Lung (tissue), 12 donors: ENCODE measurements around the gene SEC16B. TPM values are rescaled to one million over a fixed set of nuclear protein-coding genes. Genes with fewer than 3 reads are reported as not detected.

Experiments used
- ATAC-seq: fragments of 200-7000 bp; cut with Tn5 transposase; one replicate; pipeline ENCODE4 v1.9.1; 2020; ENCODE audit warnings: moderate number of reproducible peaks; ENCODE audit not compliant: insufficient read depth, low FRiP score
- DNase-seq, 3 donors: peaks; one replicate each; pipeline ENCODE4 v3.0.0-alpha.2; 2013 to 2017
- H3K27ac ChIP-seq, 2 donors: one replicate each; pipeline ENCODE4 v1.5.1; 2013; ENCODE audit warnings: mild to moderate bottlenecking in 2 of 2, moderate library complexity in 2 of 2, control low read depth in 1 of 2, inconsistent platforms in 1 of 2, low read depth in 1 of 2, low read length in 1 of 2
- H3K27me3 ChIP-seq, 3 donors: one replicate each; pipeline ENCODE4 v1.5.1; 2013; ENCODE audit warnings: low read length in 2 of 3; ENCODE audit not compliant: control insufficient read depth in 3 of 3, insufficient read depth in 3 of 3
- H3K36me3 ChIP-seq, 4 donors: one replicate each; pipeline ENCODE4 v1.5.1; 2013; ENCODE audit warnings: low read length in 4 of 4, mild to moderate bottlenecking in 1 of 4, moderate library complexity in 1 of 4; ENCODE audit not compliant: control insufficient read depth in 4 of 4, insufficient read depth in 4 of 4
- H3K4me1 ChIP-seq, 5 donors: one replicate each; pipeline ENCODE4 v1.5.1; 2013; ENCODE audit warnings: low read length in 5 of 5, mild to moderate bottlenecking in 2 of 5, moderate library complexity in 1 of 5; ENCODE audit not compliant: control insufficient read depth in 5 of 5, insufficient read depth in 5 of 5
- H3K4me3 ChIP-seq: one replicate; pipeline ENCODE4 v1.5.1; 2013; ENCODE audit warnings: mild to moderate bottlenecking, control low read depth, moderate library complexity
- H3K9ac ChIP-seq, 2 donors: one replicate each; pipeline ENCODE4 v1.5.1; 2013; ENCODE audit warnings: low read length in 2 of 2, control low read depth in 1 of 2; ENCODE audit not compliant: insufficient read depth in 1 of 2
- H3K9me3 ChIP-seq, 4 donors: one replicate each; pipeline ENCODE4 v1.5.1; 2013; ENCODE audit warnings: low read length in 3 of 4, mild to moderate bottlenecking in 1 of 4, moderate library complexity in 1 of 4; ENCODE audit not compliant: control insufficient read depth in 4 of 4, insufficient read depth in 3 of 4
- WGBS, 2 donors: extraction: QIAGEN DNeasy Blood & Tissue Kit; methylation state at CpG; one replicate each; pipeline ENCODE4 v1.1.7; 2013; 5-methylcytosine and 5-hydroxymethylcytosine counted together
- polyA plus RNA-seq, 2 donors: library from polyadenylated mRNA; stranded (reverse); fragments of 200-250 nt; gene quantifications; one replicate each; pipeline ENCODE4 v1.2.1, GENCODE V29; 2013
- total RNA-seq, 2 donors: library from RNA; depleted of rRNA in 1 of 2; stranded (reverse); fragments of >200 nt in 1 of 2; gene quantifications; one replicate each; pipeline ENCODE4 v1.2.1, GENCODE V29; 2014 to 2021
- TF ChIP-seq, protein P1 (sequence below): IDR thresholded peaks from 2 replicates; pipeline ENCODE4 v1.5.1; 2012; ENCODE audit warnings: mild to moderate bottlenecking; ENCODE audit errors: control extremely low read depth, extremely low read depth
- donor health status: control.
- donor health status: control.
- donor health status: Bipolar disorder and iron deficiency.
- donor health status: healthy.
- donor health status: DM: yes; HTN: yes; CAD: no.

Gene SEC16B
- total and polyA plus RNA-seq, 4 donors, result 0.74 to 2.6 (median 1.4) TPM

DNA sequence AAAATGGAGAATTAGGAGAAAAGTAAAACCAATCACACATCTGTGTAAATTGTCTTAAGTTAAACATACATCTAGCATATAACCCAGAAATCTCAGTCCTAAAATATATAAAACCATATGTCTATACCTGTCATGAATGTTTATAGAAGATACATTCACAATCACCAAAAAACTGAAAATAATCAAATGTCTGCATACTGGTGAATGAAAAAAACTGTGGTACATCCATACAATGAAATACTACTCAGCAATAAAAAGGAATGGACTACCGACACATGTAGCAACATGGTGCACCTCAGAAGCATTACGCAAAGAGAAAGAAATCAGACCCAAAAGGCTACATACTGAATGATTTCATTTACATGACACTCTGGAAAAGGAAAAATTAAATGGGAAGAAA, 47.7 kb upstream of the SEC16B start:
- Histone ChIP-seq H3K9ac (no peak overlapping the region), H3K27me3 (no peaks in the 10 kb centered on the region), H3K27ac (no peak overlapping the region), H3K4me1 (no peaks in the 10 kb centered on the region), H3K36me3 (peaks cover 0 to 25% (median 6%) of the 10 kb centered on the region in 4 donors), H3K9me3 (peaks cover 0 to 8% (median under 1%) of the 10 kb centered on the region in 4 donors), H3K4me3 (no peak overlapping the region)
- TF ChIP-seq, protein P1, sequence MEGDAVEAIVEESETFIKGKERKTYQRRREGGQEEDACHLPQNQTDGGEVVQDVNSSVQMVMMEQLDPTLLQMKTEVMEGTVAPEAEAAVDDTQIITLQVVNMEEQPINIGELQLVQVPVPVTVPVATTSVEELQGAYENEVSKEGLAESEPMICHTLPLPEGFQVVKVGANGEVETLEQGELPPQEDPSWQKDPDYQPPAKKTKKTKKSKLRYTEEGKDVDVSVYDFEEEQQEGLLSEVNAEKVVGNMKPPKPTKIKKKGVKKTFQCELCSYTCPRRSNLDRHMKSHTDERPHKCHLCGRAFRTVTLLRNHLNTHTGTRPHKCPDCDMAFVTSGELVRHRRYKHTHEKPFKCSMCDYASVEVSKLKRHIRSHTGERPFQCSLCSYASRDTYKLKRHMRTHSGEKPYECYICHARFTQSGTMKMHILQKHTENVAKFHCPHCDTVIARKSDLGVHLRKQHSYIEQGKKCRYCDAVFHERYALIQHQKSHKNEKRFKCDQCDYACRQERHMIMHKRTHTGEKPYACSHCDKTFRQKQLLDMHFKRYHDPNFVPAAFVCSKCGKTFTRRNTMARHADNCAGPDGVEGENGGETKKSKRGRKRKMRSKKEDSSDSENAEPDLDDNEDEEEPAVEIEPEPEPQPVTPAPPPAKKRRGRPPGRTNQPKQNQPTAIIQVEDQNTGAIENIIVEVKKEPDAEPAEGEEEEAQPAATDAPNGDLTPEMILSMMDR, result no peak
- ATAC-seq (no peak), DNase-seq (no peak)
- 99 to 100% methylated on average over 2 of the region's 2 CpGs for whole genome bisulfite sequencing, 2 donors

DNA sequence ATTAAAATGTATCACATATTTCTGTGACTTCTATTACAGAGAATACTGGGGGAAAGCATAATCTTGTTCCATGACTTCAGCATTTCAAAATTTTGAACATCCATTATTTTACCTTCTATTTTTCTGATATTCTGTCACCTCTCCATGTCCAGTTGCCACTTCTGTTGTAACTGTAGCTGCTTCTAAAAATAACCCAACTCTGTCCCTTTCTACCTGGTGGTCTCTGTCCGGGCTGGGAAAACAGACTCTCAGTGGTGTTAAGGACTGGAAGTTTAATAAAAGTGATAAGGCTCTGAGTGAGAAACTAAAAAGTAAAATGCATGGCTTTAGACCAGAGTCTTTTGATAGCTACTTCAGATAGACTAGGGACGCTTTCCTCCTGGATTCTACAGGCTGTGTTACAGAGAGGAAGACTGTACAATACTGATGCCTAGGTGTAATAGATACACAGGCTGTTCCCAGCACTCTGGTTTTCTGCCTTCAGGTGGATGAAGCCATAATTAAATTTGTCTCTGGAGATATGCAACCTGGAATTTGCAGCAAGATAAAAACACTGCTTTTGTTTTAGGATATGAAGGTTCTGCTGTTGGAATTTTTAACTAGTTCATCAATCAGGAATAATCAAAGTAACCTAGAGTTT, 42.1 kb upstream of the SEC16B start:
- DNase-seq (no peak), ATAC-seq (no peak)
- 71 to 74% methylated on average over 2 of the region's 2 CpGs for WGBS, 2 donors
- Histone ChIP-seq H3K36me3 (peaks cover 0 to 7% (median under 1%) of the 10 kb centered on the region in 4 donors), H3K4me3 (no peak overlapping the region), H3K27me3 (no peaks in the 10 kb centered on the region), H3K27ac (peak overlapping the region in 1 of 2 donors; percentile 16), H3K9me3 (peaks cover 0 to 2% (median under 1%) of the 10 kb centered on the region in 4 donors), H3K9ac (no peak overlapping the region), H3K4me1 (peaks cover 0 to 5% (median 0%) of the 10 kb centered on the region in 5 donors)
- TF ChIP-seq, protein P1, result no peak

DNA sequence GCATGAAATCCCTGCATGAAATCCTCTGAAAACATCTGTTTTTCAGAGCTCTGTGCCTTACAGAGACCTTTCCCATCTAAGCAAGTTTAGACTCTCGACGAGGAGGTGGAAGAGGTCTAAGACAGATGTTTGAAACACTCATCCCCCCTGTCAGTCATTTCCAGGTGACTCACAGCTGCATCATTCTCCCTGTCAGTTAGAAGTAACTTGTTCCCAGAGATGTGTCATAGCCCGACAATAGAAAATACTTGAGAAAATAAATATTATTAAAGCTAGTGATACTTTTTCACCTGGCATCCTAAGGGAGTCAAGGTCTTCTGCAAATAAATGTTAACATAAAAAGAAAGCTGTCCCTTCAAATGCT, 41.6 kb upstream of the SEC16B start:
- Histone ChIP-seq H3K9ac (no peak overlapping the region), H3K4me1 (peaks cover 0 to 5% (median 0%) of the 10 kb centered on the region in 5 donors), H3K4me3 (no peak overlapping the region), H3K27me3 (no peaks in the 10 kb centered on the region), H3K27ac (no peak overlapping the region), H3K9me3 (no peaks in the 10 kb centered on the region), H3K36me3 (peaks cover 0 to 5% (median 0%) of the 10 kb centered on the region in 4 donors)
- TF ChIP-seq, protein P1, result no peak
- ATAC-seq, result no peak
- DNase-seq, result no peak
- 52 to 57% methylated on average over 3 of the region's 3 CpGs for WGBS, 2 donors
